ENCODE results near the gene CDK11B.

DNA sequence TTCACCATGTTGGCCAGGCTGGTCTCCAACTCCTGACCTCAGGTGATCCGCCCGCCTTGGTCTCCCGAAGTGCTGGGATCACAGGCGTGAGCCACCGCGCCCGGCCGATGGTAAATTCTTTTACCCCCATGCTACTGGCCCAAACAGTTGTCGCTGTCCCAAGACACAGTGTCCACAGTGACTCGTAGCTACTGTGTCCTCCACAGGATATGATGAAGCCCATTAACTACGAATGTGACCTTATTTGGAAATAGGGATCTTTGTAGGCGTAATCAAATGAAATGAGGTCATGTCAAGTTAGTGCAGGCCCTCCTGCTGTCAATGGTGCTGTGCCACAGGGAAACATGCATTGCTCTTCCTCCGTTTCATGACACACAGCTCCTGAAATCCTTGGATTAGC lies 67.4 kb downstream of the CDK11B start:
- TF ChIP-seq, protein P1, sequence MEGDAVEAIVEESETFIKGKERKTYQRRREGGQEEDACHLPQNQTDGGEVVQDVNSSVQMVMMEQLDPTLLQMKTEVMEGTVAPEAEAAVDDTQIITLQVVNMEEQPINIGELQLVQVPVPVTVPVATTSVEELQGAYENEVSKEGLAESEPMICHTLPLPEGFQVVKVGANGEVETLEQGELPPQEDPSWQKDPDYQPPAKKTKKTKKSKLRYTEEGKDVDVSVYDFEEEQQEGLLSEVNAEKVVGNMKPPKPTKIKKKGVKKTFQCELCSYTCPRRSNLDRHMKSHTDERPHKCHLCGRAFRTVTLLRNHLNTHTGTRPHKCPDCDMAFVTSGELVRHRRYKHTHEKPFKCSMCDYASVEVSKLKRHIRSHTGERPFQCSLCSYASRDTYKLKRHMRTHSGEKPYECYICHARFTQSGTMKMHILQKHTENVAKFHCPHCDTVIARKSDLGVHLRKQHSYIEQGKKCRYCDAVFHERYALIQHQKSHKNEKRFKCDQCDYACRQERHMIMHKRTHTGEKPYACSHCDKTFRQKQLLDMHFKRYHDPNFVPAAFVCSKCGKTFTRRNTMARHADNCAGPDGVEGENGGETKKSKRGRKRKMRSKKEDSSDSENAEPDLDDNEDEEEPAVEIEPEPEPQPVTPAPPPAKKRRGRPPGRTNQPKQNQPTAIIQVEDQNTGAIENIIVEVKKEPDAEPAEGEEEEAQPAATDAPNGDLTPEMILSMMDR (IDR thresholded peaks at IDR 0.05), result no peak
- TF ChIP-seq POLR2A (IDR thresholded peaks at IDR 0.05), result no peak

All from thyroid gland (tissue), 4 donors.